GM21515 (cell line): ENCODE measurements around the gene UCK1.

Source experiments
- ATAC-seq: cut with Tn5 transposase; IDR thresholded peaks from one replicate; pipeline ENCODE4 v1.9.1; 2021; ENCODE audit not compliant: unreplicated experiment

UCK1 gene

GRCh38 chr9:131477816-131478419 is 53.1 kb downstream of the UCK1 start:
- ATAC-seq = no peak

- no peak for ATAC-seq
These were observed 53.7 kb downstream of the UCK1 start for GRCh38 chr9:131477367-131477766.

- no peak for ATAC-seq
These were observed 54.2 kb downstream of the UCK1 start for GRCh38 chr9:131476777-131477345.

GRCh38 chr9:131475956-131476776 is 54.9 kb downstream of the UCK1 start:
- no peak for ATAC-seq

GRCh38 chr9:131475111-131475955 is 55.7 kb downstream of the UCK1 start:
- ATAC-seq = no peak

GRCh38 chr9:131474711-131475110 is 56.4 kb downstream of the UCK1 start:
- ATAC-seq = no peak

- ATAC-seq = no peak
These were observed 57.2 kb downstream of the UCK1 start for GRCh38 chr9:131473891-131474290.
